NCI-H1930 (cell line): ENCODE results near the gene HAPLN3.

Experiments
- DNase-seq, 2 experiments: peaks; one replicate each; lab custom pipeline; 2025; lab: John Stamatoyannopoulos, UW

Gene HAPLN3

GRCh38 chr15:88911766-88912118 is 16.4 kb upstream of the HAPLN3 start:
- no peak for DNase-seq

DNA sequence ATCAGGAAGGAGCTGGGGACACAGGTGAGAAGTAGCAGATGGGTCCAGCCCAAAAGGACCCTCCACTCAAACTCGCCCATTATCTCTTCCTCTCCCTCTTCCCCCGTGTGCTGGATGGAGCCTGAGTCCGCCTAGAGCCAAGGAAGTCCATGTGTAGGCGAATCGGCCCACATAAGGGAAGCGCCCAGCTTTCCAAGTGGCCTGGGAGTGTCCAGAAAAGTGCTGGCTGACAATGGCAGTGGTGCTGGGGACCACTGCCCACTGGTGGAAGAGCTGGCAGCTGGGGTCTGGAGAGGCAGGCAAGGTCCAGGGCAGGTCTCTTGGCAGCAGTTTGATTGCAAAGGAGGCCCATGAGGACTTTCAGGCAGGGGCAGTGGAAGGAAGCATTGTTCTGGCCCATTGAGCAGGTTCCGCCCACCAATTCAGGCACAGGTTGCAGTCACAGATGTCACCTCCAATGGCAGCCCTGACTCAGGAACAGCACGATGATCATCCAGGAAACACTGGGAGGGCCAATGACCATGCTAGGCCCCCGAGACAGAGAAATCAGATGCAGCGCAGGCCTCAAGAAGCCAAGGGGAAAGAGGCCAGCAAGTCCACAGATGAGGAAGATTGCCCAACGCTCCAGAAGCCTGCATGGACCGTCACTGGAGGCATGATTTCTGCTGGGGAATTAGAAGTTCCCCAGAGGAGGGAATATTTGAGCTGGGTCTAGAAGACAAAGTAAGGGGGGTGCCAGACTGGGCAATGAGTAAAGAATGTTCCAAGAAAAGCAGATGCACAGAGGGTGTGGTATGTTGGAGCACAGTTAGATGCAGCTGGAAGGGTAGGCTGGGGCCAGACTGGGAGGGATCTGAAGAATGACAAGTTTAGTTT is 14.8 kb upstream of the HAPLN3 start:
- DNase-seq, result no peak

GRCh38 chr15:88908697-88909621 is 13.6 kb upstream of the HAPLN3 start:
- DNase-seq, result no peak

- DNase-seq, result no peak
Observed at GRCh38 chr15:88908123-88908522, 12.8 kb upstream of the HAPLN3 start.

DNA sequence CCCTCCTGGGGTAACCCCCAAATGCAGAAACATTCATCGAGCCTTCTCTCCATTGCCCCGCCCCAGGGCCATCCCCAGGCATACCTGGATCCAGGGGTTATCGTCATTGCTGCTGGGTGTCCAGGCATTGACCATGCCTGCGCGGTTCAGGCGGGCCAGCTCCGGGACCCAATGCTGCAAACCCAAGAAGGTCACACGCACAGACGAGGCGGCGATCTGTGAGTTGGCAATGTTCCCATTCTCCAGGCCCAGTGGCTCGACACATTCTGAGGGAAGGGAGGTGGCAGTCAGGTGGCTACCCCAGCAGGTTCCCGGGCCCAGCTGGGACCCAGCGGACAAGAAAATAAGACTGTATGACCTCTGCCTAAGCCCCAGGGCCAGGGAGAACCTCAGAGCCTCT is 11.8 kb upstream of the HAPLN3 start:
- no peak for DNase-seq

GRCh38 chr15:88906551-88906950 is 11.2 kb upstream of the HAPLN3 start:
- DNase-seq, result no peak

DNA sequence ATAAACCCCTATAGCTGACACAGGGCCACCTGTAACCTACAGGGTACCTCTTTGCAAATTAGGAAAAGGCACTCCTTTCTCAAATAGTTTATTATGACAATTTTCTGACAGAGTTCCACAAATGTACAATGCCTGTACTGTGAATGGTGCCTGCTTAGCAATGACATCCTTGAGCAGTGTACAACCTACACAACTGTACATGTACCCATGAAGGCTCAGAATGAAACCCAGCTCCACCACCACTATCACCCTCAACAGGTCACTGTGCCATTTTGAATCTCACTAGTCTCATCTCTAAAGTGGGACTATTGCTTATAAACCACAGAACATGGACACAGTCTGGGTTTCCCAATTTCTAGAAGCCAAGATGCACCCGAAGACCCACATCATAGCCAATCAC is 10.8 kb upstream of the HAPLN3 start:
- no peak for DNase-seq

DNA sequence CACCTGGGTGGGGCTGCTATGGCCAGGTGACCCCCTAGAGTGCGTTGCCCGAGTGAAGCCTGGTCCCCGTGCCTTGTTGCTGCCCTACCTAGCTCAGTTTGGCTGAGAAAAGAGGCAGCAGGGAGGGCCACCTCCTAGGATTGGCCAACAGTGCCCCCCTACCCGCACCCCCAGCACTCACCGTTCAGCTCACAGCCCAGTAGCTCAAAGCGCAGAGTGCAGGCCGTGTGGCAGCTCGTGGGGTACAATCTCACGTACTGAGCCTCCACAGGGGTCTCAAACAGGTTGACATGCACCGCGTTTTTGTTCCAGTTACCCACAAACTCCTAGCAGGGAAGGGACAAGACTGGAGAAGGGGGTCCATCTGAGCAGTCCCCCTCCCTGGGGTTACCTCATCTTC is 10.2 kb upstream of the HAPLN3 start:
- DNase-seq, result no peak

GRCh38 chr15:88904624-88905327 is 9.4 kb upstream of the HAPLN3 start:
- peak; percentile 9 to 49 for DNase-seq

DNA sequence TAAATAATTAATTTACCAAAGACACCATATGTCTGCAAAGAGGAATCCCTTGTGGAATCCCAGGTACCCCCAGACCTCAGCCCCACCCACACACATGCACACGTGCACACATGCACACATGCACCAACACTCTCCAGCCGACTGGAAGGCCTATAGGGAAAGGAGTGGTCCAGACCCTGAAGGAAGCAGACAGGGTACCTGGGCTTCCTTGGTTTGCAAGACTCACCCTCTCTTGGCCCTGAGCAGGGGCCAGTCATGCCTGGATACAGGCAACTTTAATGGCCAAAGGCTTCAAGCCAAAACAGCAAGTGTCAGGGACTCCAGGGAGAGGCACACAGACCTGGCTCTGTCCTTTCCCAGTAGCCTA is 8.9 kb upstream of the HAPLN3 start:
- no peak for DNase-seq

GRCh38 chr15:88902846-88903245 is 7.5 kb upstream of the HAPLN3 start:
- DNase-seq, result no peak

DNA sequence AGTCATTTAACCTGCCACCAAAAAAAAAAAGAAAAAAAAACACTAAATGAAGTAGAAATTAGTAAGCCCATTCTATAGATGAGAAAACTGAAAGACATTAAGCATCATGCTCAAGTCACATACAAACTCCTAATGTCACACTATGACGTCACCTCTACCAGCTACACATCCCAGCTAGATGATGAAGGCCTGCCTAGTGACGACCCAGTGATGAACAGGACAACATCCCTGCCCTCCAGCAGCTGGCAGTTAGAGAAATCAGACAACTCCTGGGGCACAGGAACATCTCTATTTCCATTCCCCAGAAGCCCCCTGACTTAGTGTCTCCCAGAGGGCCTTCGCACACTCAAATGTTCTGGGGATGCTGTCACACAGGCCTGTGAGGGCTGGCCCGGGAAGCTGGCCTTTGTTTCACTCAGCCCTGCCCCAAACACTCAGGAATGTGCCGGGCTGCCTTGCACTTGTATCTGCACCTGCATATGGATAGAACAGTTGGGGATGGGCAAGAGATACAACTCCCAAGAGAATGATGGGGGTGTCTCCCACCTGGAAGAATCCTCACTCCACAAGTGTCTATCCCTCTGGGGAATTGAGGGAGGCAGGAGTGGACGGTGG is 7.0 kb upstream of the HAPLN3 start:
- no peak for DNase-seq

- DNase-seq, result no peak
Observed at GRCh38 chr15:88901508-88902220, 6.3 kb upstream of the HAPLN3 start.

GRCh38 chr15:88900982-88901418 is 5.7 kb upstream of the HAPLN3 start:
- no peak for DNase-seq

DNA sequence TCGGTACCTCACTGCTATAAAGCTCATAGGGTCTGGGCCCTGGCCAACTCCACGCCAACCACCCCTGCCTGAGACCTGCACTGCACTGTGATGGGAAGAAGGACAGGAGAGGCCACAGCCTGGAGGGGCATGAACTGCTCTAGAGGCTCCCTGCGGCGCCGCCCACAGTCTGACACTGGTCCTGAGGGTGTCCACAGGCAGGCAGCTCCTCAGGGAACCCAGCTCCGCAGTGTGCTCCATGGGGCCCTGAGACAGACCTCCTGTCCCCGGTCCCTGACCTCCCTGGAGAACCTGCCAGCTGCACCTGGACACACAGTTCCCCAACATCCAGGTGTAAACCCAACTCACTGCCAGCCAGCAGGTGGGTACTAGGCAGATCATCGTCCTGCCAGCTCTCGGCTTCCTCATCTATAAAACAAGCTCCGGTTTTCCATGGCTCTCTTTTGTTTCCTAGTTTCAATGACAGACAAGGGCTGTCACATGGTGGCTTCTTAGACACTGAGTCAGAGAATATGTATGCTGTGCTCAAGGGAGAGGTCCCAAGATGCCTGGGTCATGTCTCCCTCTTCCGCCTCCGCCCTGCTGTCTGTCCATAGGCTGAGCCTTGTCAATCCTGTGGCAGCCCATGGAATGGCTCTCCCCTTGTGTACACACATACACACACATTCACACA is 5.1 kb upstream of the HAPLN3 start:
- no peak for DNase-seq

DNA sequence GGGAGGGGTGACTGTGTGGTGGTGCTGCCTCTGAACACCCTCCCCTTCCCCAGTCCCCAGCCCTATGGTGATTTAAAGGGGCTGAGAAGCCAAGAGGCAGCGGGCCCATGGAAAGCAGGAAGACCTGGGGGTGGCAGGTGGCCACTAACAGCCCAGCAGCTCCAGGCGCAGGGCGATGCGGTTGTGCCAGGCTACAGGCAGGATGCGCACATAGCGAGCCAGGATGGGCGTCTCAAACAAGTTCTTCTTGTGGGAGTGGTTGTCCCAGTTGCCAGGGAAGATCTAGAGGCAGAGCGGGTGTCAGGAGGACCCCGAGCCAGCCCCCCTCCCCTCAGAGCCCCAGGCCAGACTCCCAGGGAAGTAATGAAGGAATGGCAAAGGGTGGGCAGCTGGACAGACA is 3.9 kb upstream of the HAPLN3 start:
- DNase-seq, result no peak

- DNase-seq, result no peak
Observed at GRCh38 chr15:88898736-88899135, 3.4 kb upstream of the HAPLN3 start.

- DNase-seq, result no peak
Observed at GRCh38 chr15:88897456-88898194, 2.3 kb upstream of the HAPLN3 start.

- no peak for DNase-seq
Observed at GRCh38 chr15:88897142-88897455, 1.8 kb upstream of the HAPLN3 start.

DNA sequence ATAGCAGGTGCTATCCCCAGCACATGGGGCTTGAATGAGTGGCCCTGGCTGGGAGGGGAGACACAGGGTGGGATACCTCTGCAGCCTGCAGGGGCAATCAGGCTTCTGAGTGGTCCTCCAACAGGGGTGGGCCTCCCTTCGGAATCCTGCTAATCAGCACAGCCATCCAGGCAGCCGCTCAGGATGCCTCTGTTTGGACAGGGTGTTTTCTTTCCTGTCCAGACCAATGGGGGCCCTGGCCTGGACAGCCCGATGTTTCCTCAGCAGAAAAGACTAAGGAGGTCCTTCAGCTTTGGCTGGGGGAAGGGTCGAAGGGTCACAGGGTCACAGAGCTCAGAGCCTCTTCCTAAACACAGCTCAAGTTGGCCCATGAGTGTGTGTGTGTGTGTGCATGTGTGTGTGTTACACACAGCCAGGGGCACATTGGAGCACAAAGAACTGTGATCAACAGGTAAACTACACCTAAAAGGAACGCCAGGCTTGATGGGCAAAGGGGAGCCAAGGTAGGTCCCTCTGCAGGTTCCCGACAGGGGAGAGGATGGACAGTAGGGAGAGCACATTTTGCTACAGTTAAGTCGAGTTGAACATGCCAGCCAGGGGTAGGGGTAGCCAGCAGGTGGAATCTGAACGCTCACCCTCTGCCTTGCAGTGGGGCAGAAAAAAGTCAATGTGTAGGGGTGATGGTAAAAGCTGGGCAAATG is 1.1 kb upstream of the HAPLN3 start:
- DNase-seq, result no peak
